Gastrocnemius medialis (tissue), 4 donors: ENCODE measurements around the gene PDIA5. TPM values are rescaled to one million over a fixed set of nuclear protein-coding genes. Genes with fewer than 3 reads are reported as not detected.

Experiments
- ATAC-seq, 2 donors: fragments of 150-250 bp; one replicate each; pipeline ENCODE4 v1.9.1; 2016
- DNase-seq, 2 donors: peaks; one replicate each; pipeline ENCODE4 v3.0.0-alpha.2; 2019
- H3K27ac ChIP-seq, 4 donors: fragments of 200-600 bp; sonication (generic); 1 replicate in 1 of 4; 2 replicates in 3 of 4; pipeline ENCODE4 v1.5.1; 2016 to 2018; ENCODE audit warnings: mild to moderate bottlenecking in 2 of 4, moderate library complexity in 1 of 4
- H3K27me3 ChIP-seq, 3 donors: fragments of 200-600 bp; sonication (generic) in 2 of 3; 1 replicate in 1 of 3; 2 replicates in 2 of 3; pipeline versions ENCODE4 v1.5.1 to v1.6.0; 2016 to 2019; ENCODE audit warnings: mild to moderate bottlenecking in 1 of 3, moderate library complexity in 1 of 3
- H3K36me3 ChIP-seq, 2 donors: fragments of 200-600 bp; sonication (generic) in 1 of 2; one replicate each; pipeline ENCODE4 v1.5.1; 2017 to 2018
- H3K4me1 ChIP-seq, 2 donors: fragments of 200-600 bp; sonication (generic) in 1 of 2; one replicate each; pipeline ENCODE4 v1.5.1; 2016 to 2017; ENCODE audit warnings: mild to moderate bottlenecking in 2 of 2
- H3K4me3 ChIP-seq, 4 donors: fragments of 200-600 bp; sonication (generic) in 3 of 4; 1 replicate in 1 of 4; 2 replicates in 3 of 4; pipeline ENCODE4 v1.5.1; 2016 to 2019; ENCODE audit warnings: mild to moderate bottlenecking in 2 of 4
- H3K9me3 ChIP-seq, 3 donors: fragments of 200-600 bp; sonication (generic) in 2 of 3; 1 replicate in 1 of 3; 2 replicates in 2 of 3; pipeline ENCODE4 v1.5.1; 2016 to 2019
- POLR2A ChIP-seq, 2 donors: fragments of 450-650 bp; IDR thresholded peaks; one replicate each; pipeline ENCODE4 v1.6.1; 2017; ENCODE audit warnings: antibody characterized with exemption in 2 of 2, mild to moderate bottlenecking in 2 of 2, moderate library complexity in 2 of 2
- in situ Hi-C, 4 donors: fragments of 200-750 bp; cut with MboI; loops; one replicate each; pipeline versions ENCODE4 v1.15.0 to v1.8.0; 2017; ENCODE audit warnings: low sequenced_read_pairs in 4 of 4
- intact Hi-C: fragments of 100-400 bp; cut with DNase I; formaldehyde crosslinking; loops from one replicate; pipeline ENCODE4 v1.15.1; 2023; ENCODE audit warnings: low total_unique reads
- total RNA-seq, 4 donors: library from RNA; depleted of rRNA; stranded (reverse); fragments of >200 nt; gene quantifications; one replicate each; pipeline versions ENCODE4 v1.1.0 to v1.2.3, GENCODE V29; 2016
- TF ChIP-seq, protein P1 (sequence below), 5 experiments: fragments of 450-650 bp in 3 of 5; fragments of 200-600 bp in 2 of 5; sonication (generic) in 2 of 5; IDR thresholded peaks in 4 of 5; conservative IDR thresholded peaks in 1 of 5; 1 replicate in 4 of 5; 2 replicates in 1 of 5; pipeline ENCODE4 v1.5.1; 2016 to 2019; ENCODE audit warnings: antibody characterized with exemption in 5 of 5, mild to moderate bottlenecking in 3 of 5, moderate library complexity in 3 of 5

The PDIA5 gene
- total RNA-seq, 4 donors from 2014 or later, result 2.3 to 4.2 (median 3.0) TPM

DNA sequence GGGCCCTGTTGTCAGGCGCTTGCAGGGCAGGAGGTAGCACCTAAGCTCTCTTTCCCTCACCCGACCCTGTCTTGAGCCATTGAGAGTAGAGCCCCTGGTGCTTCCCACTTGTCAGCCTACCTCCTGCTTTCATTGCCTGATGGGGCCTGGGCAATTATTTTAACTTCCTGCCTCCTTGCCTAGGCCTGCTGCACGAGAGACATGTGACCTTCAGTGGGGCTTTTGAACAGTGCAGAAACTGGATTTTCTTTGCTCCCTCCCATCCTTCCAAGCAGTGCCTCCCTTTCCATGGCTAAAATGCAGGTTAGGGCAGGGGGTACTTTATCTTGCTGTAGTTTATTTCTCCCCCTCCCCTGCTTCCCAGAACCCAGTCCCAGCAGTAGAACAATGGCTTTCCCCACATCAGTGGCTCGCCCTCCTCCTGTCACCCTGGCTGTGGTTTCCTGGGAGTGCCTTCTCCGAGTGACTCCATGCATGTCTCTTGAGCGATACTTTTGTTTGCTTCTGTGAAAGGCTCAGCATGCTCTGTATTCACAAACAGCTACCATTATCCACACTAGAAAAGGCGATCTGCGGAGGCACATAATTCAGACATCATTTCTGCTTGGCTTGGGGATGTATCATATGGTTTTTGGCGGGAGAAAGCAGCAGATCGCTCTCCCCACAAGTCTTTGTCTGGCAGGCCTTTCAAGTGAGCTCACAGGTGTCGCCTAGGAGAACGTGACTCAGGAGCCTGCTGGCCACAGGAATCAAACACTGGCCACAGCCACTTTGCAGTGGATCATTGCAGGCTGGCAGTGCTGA is 24.1 kb downstream of the PDIA5 start:
- no peaks in the 10 kb centered on the region for H3K27me3 ChIP-seq
- TF ChIP-seq, protein P1, sequence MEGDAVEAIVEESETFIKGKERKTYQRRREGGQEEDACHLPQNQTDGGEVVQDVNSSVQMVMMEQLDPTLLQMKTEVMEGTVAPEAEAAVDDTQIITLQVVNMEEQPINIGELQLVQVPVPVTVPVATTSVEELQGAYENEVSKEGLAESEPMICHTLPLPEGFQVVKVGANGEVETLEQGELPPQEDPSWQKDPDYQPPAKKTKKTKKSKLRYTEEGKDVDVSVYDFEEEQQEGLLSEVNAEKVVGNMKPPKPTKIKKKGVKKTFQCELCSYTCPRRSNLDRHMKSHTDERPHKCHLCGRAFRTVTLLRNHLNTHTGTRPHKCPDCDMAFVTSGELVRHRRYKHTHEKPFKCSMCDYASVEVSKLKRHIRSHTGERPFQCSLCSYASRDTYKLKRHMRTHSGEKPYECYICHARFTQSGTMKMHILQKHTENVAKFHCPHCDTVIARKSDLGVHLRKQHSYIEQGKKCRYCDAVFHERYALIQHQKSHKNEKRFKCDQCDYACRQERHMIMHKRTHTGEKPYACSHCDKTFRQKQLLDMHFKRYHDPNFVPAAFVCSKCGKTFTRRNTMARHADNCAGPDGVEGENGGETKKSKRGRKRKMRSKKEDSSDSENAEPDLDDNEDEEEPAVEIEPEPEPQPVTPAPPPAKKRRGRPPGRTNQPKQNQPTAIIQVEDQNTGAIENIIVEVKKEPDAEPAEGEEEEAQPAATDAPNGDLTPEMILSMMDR (IDR thresholded peaks at IDR 0.05 in 4 of 5, conservative IDR thresholded peaks at IDR 0.05 in 1 of 5), result no peak
- TF ChIP-seq POLR2A (IDR thresholded peaks at IDR 0.05), result no peak
- H3K9me3 ChIP-seq, result no peaks in the 10 kb centered on the region
- DNase-seq (no peak), ATAC-seq (no peak)
- in situ Hi-C loops (no loop called here), intact Hi-C loops (no loop called here)
- H3K4me3 ChIP-seq, result no peak overlapping the region
- H3K4me1 ChIP-seq, result peaks cover 19 to 26% of the 10 kb centered on the region in 2 donors
- no peak overlapping the region for H3K27ac ChIP-seq
- peaks cover 0 to 6% of the 10 kb centered on the region in 2 donors for H3K36me3 ChIP-seq

- Histone ChIP-seq H3K36me3 (peaks cover 0 to 6% of the 10 kb centered on the region in 2 donors), H3K27ac (no peak overlapping the region), H3K4me1 (peaks cover 23 to 35% of the 10 kb centered on the region in 2 donors), H3K9me3 (no peaks in the 10 kb centered on the region), H3K27me3 (no peaks in the 10 kb centered on the region), H3K4me3 (no peak overlapping the region)
- ATAC-seq, result no peak
- no peak for DNase-seq
- no peak for TF ChIP-seq POLR2A (IDR thresholded peaks at IDR 0.05)
- TF ChIP-seq, protein P1 (IDR thresholded peaks at IDR 0.05 in 4 of 5, conservative IDR thresholded peaks at IDR 0.05 in 1 of 5), result no peak
- intact Hi-C loops (no loop called here), in situ Hi-C loops (no loop called here)
Observed at GRCh38 chr3:123092243-123092642, 25.4 kb downstream of the PDIA5 start.

- Histone ChIP-seq H3K27me3 (peaks cover 0 to under 1% (median 0%) of the 10 kb centered on the region in 3 donors), H3K4me3 (no peak overlapping the region), H3K9me3 (no peaks in the 10 kb centered on the region), H3K36me3 (peaks cover 0 to 6% of the 10 kb centered on the region in 2 donors), H3K27ac (no peak overlapping the region), H3K4me1 (peaks cover 23 to 44% of the 10 kb centered on the region in 2 donors)
- in situ Hi-C loops, result no loop called here
- DNase-seq (no peak), ATAC-seq (no peak)
- no peak for TF ChIP-seq POLR2A (IDR thresholded peaks at IDR 0.05)
- TF ChIP-seq, protein P1 (IDR thresholded peaks at IDR 0.05 in 4 of 5, conservative IDR thresholded peaks at IDR 0.05 in 1 of 5), result no peak
- intact Hi-C loops, result no loop called here
Observed at GRCh38 chr3:123093696-123094095, 26.9 kb downstream of the PDIA5 start.

DNA sequence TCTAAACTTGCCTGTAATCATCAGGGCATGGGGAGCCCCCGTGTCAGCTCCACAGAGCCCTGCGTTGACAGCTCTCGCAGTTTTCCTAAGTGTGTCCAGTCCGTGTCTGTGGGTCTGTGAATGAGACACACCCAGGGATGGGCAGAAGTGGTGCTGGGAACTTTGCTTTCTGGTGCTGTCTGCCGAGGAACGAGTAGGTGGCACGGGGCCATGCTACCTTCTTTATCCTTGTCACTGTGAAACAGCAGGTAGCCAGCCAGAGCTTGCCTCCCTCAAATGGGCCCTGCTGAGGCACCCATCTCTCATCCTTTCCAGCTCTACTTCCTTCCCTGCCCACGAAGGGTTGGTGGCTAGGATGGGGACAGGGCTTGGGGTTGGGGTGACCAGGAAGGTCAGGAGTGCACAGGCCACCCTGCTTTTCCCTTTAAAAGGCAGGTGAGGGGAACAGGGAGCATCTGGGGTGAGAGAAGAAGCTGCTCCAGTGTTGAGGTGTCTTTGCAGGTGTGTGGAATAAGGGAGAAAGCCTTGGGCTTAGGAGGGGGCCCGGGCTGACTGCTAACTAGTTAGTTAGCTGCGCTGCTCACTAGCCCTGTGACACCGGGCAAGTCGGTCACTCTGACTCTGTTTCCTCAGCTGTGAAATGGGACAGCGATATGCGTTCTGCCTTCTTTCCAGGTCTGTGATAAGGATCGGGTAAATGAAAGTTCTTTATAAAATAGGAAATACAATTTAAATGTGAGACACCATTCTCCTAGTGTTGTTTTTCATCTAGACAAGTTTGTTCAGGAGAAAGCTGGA is 27.9 kb downstream of the PDIA5 start:
- peaks cover 13 to 34% of the 10 kb centered on the region in 2 donors for H3K4me1 ChIP-seq
- DNase-seq, result no peak
- in situ Hi-C loops, result no loop called here

More for the DNA sequence above, 27.9 kb downstream of the PDIA5 start:
- Histone ChIP-seq H3K27ac (no peak overlapping the region), H3K9me3 (no peaks in the 10 kb centered on the region), H3K27me3 (peaks cover 0 to 2% (median 0%) of the 10 kb centered on the region in 3 donors), H3K4me3 (no peak overlapping the region), H3K36me3 (peaks cover 0 to 6% of the 10 kb centered on the region in 2 donors)
- no peak for ATAC-seq
- intact Hi-C loops, result no loop called here
- TF ChIP-seq POLR2A (IDR thresholded peaks at IDR 0.05), result no peak
- TF ChIP-seq, protein P1 (IDR thresholded peaks at IDR 0.05 in 4 of 5, conservative IDR thresholded peaks at IDR 0.05 in 1 of 5), result no peak
